Adrenal gland (tissue), 12 donors: ENCODE measurements around the gene KIAA1143. TPM values are rescaled to one million over a fixed set of nuclear protein-coding genes. Genes with fewer than 3 reads are reported as not detected.

ENCODE experiments used
- DNase-seq, 7 donors: peaks; one replicate each; pipeline ENCODE4 v3.0.0-alpha.2; 2019 to 2020
- H3K27ac ChIP-seq, 5 donors: fragments of 200-600 bp; sonication (generic) in 4 of 5; 1 replicate in 3 of 5; 2 replicates in 2 of 5; pipeline versions ENCODE4 v1.5.1 to v1.8.0; 2016 to 2020; ENCODE audit warnings: mild to moderate bottlenecking in 1 of 5
- H3K27me3 ChIP-seq: fragments of 200-600 bp; 2 replicates; pipeline ENCODE4 v1.8.0; 2021
- H3K36me3 ChIP-seq, 2 donors: fragments of 200-600 bp; replicated peaks in 1 of 2; 1 replicate in 1 of 2; 2 replicates in 1 of 2; pipeline versions ENCODE4 v1.5.1 to v1.8.0; 2018 to 2022
- H3K4me1 ChIP-seq, 2 donors: fragments of 200-600 bp; replicated peaks in 1 of 2; 1 replicate in 1 of 2; 2 replicates in 1 of 2; pipeline versions ENCODE4 v1.5.1 to v1.8.0; 2018 to 2021
- H3K4me3 ChIP-seq, 4 donors: fragments of 200-600 bp; sonication (generic) in 3 of 4; one replicate each; pipeline ENCODE4 v1.5.1; 2016 to 2018
- H3K9me3 ChIP-seq, 3 donors: fragments of 200-600 bp; sonication (generic) in 1 of 3; replicated peaks in 1 of 3; 1 replicate in 2 of 3; 2 replicates in 1 of 3; pipeline versions ENCODE4 v1.5.1 to v1.8.0; 2016 to 2021
- POLR2A ChIP-seq, 2 donors: fragments of 450-650 bp; IDR thresholded peaks; one replicate each; pipeline ENCODE4 v1.6.1; 2017; ENCODE audit warnings: antibody characterized with exemption in 2 of 2, mild to moderate bottlenecking in 2 of 2, moderate library complexity in 1 of 2
- WGBS, 4 donors: extraction: QIAGEN DNeasy Blood & Tissue Kit in 2 of 4; methylation state at CpG; one replicate each; pipeline versions ENCODE4 v1.1.5 to v1.1.7; 2013 to 2017; 5-methylcytosine and 5-hydroxymethylcytosine counted together
- intact Hi-C, 2 donors: fragments of 100-400 bp; cut with DNase I; formaldehyde crosslinking; loops; one replicate each; pipeline versions ENCODE4 v1.14.1 to v1.15.0; 2022 to 2023
- polyA plus RNA-seq, 3 donors: library from polyadenylated mRNA; stranded (reverse); fragments of 200-250 nt in 2 of 3; fragments of 350-450 nt in 1 of 3; fragmentation: Illumina TruSeq in 1 of 3; extraction: RNeasy Lipid Tissue Mini Kit (QIAGEN cat#74804) in 1 of 3; gene quantifications; one replicate each; pipeline ENCODE4 v1.2.3, GENCODE V29; 2013 to 2014
- total RNA-seq, 9 donors: library from RNA; depleted of rRNA in 4 of 9; stranded (reverse); fragments of >200 nt in 4 of 9; fragments of 120-200 nt in 1 of 9; fragmentation: NEBNext Ultra II Directional in 1 of 9; extraction: Animal tissue kit (Norgen Biotek cat#: 25700) in 1 of 9; gene quantifications; one replicate each; pipeline versions ENCODE4 v1.1.0 to v1.2.4, GENCODE V29; 2013 to 2023
- TF ChIP-seq, protein P1 (sequence below), 6 experiments: fragments of 450-650 bp in 4 of 6; fragments of 200-600 bp in 2 of 6; sonication (generic) in 1 of 6; IDR thresholded peaks; 1 replicate in 5 of 6; 2 replicates in 1 of 6; pipeline versions ENCODE4 v1.5.1 to v1.8.0; 2016 to 2021; ENCODE audit warnings: antibody characterized with exemption in 6 of 6, mild to moderate bottlenecking in 2 of 6, moderate library complexity in 1 of 6
- donor health status: healthy with polysubstance abuse.
- donor health status: Bipolar disorder and iron deficiency.
- donor health status: DM: yes; HTN: yes; CAD: no.
- donor health status: DM: no; HTN: no; CAD: no.
- donor health status: DM: no; HTN: no; CAD: no.
- donor health status: DM: yes; HTN: yes; CAD: no.

Gene KIAA1143
- total and polyA plus RNA-seq, 12 donors = 6.7 to 55.1 (median 26.1) TPM

DNA sequence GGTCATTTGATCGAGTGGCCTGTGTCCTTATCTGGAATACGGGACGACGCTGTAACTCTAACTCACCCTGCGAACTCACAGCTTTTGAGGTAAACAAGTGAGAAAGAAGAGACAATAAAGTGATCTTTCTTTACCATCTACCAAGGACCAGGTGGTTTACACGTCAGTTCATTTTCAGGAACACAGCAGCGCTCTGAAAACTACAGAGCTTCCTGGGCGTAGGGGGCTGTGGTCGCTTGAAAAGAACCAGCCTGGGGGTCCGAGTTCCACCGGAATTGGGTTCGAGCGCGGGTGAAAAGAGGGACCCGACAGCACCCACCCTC, 357 bp downstream of the KIAA1143 start:
- Histone ChIP-seq H3K9me3 (peaks cover 0 to 5% (median 0%) of the 10 kb centered on the region in 3 donors), H3K4me1 (peaks cover 6 to 10% of the 10 kb centered on the region in 2 donors), H3K4me3 (peak overlapping the region; percentile 83 to 93 (median 89)), H3K27me3 (no peaks in the 10 kb centered on the region), H3K36me3 (no peaks in the 10 kb centered on the region), H3K27ac (peak overlapping the region in 2 of 5 donors; percentile 68 to 80)
- 1 to 4% (median 1%) methylated on average over 15 of the region's 15 CpGs for WGBS, 4 donors
- intact Hi-C loops = loop anchor here in 1 of 2 donors (10.0 kb wide), 1 partner anchor 104 kb away; the partner anchor contains the start of gene TMEM42
- peak in 1 of 7 donors; percentile 19 for DNase-seq
- TF ChIP-seq POLR2A (IDR thresholded peaks at IDR 0.05) = no peak
- TF ChIP-seq, protein P1, sequence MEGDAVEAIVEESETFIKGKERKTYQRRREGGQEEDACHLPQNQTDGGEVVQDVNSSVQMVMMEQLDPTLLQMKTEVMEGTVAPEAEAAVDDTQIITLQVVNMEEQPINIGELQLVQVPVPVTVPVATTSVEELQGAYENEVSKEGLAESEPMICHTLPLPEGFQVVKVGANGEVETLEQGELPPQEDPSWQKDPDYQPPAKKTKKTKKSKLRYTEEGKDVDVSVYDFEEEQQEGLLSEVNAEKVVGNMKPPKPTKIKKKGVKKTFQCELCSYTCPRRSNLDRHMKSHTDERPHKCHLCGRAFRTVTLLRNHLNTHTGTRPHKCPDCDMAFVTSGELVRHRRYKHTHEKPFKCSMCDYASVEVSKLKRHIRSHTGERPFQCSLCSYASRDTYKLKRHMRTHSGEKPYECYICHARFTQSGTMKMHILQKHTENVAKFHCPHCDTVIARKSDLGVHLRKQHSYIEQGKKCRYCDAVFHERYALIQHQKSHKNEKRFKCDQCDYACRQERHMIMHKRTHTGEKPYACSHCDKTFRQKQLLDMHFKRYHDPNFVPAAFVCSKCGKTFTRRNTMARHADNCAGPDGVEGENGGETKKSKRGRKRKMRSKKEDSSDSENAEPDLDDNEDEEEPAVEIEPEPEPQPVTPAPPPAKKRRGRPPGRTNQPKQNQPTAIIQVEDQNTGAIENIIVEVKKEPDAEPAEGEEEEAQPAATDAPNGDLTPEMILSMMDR (IDR thresholded peaks at IDR 0.05) = no peak

DNA sequence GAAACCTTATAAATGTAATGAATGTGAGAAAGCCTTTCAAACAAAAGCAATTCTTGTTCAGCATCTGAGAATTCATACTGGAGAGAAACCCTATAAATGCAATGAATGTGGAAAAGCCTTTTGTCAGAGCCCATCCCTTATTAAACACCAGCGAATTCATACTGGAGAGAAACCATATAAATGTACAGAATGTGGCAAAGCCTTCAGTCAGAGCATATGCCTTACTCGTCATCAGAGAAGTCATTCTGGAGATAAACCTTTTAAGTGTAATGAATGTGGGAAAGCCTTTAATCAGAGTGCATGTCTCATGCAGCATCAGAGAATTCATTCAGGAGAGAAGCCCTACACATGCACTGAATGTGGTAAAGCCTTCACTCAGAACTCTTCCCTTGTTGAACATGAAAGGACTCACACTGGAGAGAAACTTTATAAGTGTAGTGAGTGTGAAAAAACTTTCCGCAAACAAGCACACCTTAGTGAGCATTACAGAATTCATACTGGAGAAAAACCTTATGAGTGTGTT, 26.7 kb downstream of the KIAA1143 start:
- TF ChIP-seq, protein P1 (IDR thresholded peaks at IDR 0.05) = no peak
- TF ChIP-seq POLR2A (IDR thresholded peaks at IDR 0.05) = no peak
- no peak overlapping the region for H3K27ac ChIP-seq
- H3K4me3 ChIP-seq = no peak overlapping the region
- H3K27me3 ChIP-seq = no peaks in the 10 kb centered on the region
- DNase-seq = no peak
- H3K9me3 ChIP-seq = peaks cover 0 to 74% (median 18%) of the 10 kb centered on the region in 3 donors
- intact Hi-C loops = no loop called here
- H3K4me1 ChIP-seq = no peaks in the 10 kb centered on the region
- H3K36me3 ChIP-seq = no peaks in the 10 kb centered on the region
- 91 to 96% (median 95%) methylated on average over 3 of the region's 3 CpGs for WGBS, 4 donors

DNA sequence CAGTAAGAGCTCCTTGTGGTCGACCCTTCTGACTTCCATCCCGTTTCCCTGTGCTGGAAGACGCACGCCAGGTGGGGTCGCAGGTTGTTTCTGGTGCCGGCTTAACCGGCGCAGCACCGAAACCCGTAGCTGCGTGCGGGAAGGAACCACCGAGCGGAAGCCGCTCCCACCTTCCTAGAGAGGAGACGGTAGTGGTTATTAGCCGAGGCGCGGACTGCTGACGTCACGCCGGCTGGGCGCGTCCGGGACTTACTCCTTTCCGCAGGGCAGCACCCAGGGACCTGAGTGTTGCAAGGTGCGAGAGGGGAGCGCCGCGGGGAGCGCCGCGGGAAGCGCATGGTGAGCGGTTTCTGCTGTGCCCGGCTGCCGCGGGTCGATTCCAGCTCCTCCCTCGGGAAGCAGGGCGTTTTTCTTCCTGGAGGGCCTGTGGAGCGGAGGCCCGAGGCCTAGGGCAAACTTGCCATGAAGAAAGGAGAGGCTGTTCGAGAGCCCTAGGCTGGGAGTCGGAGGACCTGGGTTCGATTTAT, 32.0 kb downstream of the KIAA1143 start, which contains the start of gene ZNF501:
TSS of gene ZNF501 (plus strand) at position 252 of the 527 bp plus-strand sequence. CDS start 4,787 bp downstream, outside the sequence.
- Histone ChIP-seq H3K36me3 (no peaks in the 10 kb centered on the region), H3K9me3 (peaks cover 0 to 50% (median 9%) of the 10 kb centered on the region in 3 donors), H3K4me1 (no peaks in the 10 kb centered on the region), H3K27me3 (no peaks in the 10 kb centered on the region), H3K4me3 (peak within 1 kb of the TSS in 2 of 4 donors; percentile 18 to 64), H3K27ac (peak within 1 kb of the TSS in 1 of 5 donors; percentile 6)
- 0 to 1% (median 1%) methylated on average over 11 to 46 of the region's 46 CpGs for WGBS, 4 donors
- intact Hi-C loops = no loop called here
- DNase-seq = peak; percentile 80 to 95 (median 87)
- peak; percentile 23 to 25 for TF ChIP-seq POLR2A (IDR thresholded peaks at IDR 0.05)
- TF ChIP-seq, protein P1 (IDR thresholded peaks at IDR 0.05) = no peak

DNA sequence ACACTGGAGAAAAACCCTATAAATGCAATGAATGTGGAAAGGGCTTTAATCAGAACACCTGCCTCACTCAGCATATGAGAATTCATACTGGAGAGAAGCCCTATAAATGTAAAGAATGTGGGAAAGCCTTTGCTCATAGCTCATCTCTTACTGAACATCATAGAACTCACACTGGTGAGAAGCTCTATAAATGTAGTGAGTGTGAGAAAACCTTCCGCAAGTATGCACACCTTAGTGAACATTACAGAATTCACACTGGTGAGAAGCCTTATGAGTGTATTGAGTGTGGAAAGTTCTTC, 39.4 kb downstream of the KIAA1143 start:
- no peak for DNase-seq
- H3K4me3 ChIP-seq = peak overlapping the region in 1 of 4 donors; percentile 32
- H3K9me3 ChIP-seq = peaks cover 24 to 95% (median 29%) of the 10 kb centered on the region in 3 donors
- H3K27me3 ChIP-seq = no peaks in the 10 kb centered on the region
- WGBS, 4 donors = 88 to 100% (median 95%) methylated on average over 1 of the region's 1 CpG
- no peaks in the 10 kb centered on the region for H3K4me1 ChIP-seq
- peaks cover 0 to 7% of the 10 kb centered on the region in 2 donors for H3K36me3 ChIP-seq
- intact Hi-C loops = no loop called here
- no peak overlapping the region for H3K27ac ChIP-seq
- TF ChIP-seq, protein P1 (IDR thresholded peaks at IDR 0.05) = no peak
- TF ChIP-seq POLR2A (IDR thresholded peaks at IDR 0.05) = no peak
